Stimulated activated CD8-positive, alpha-beta memory T cell treated with anti-CD3 and anti-CD28 coated beads, Interleukin-15, amount 100 ng/mL, for 24 hours (primary cell): ENCODE results near the gene MMGT1.
"Not testable (repeated sequence)": the region's sequence is repeated elsewhere in the genome, so short reads cannot be mapped to it uniquely, and the experiment has no call there.

Source experiments
- DNase-seq: peaks from one replicate; pipeline ENCODE4 v3.0.0-alpha.2; 2020; ENCODE audit warnings: low read depth

Gene MMGT1

DNA sequence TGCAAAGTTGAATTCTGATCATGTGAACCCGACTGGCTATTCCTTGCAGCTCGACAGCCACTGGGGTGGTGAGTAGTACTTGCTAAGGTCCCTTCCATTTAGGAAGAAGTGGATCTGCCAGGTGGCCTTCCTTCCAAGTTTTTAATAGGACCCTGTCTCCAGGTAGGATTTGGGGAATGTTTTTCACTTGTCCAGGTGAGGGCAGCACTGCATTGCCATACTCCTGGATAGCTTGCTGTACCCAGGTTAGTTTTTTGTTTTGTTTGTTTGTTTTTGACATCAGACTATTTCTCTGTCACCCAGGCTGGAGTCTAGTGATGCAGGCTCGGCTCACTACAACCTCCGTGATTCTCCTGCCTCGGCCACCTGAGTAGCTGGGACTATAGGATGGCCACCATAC is 50.4 kb downstream of the MMGT1 start:
- no peak for DNase-seq

DNA sequence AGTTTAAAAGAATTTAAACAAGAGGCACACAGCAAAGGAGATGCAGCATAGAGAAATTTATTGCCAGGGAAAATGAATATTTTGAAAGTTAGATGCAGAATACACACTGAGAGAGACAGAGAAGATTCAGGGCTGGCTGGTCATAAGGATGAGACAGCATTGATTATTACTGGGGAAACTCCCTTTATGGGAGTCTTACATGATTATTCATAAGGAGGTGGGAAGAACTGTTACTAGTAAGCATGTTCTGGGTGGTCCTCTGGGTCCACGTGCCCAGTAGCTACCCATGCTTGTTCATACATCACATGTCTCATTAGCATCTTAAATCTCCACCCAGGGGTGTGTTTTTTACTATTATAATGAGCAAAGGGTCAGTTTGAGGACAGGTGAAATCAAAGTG is 53.3 kb downstream of the MMGT1 start:
- DNase-seq: not testable (repeated sequence)

DNA sequence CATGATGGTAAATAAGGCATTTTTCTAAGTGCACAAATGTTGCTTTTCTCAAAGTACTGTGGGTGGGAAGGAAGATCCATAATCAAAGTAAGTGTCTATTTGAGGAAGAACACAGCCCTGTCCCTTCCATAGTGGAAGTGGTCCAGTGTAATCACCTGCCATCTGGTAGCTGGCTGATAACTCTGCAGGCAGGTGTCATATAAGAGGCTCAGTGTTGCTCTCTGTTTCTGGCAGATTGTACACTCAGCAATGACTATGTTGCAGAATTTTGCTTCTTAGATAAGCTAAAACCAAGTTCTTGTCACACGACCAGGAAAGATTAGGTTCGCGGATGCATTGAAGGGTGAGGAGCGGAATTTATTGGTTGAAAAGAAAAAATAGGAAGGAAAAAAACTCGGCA is 59.4 kb downstream of the MMGT1 start:
- DNase-seq: no peak
